HG02870 (cell line): ENCODE measurements around the gene NFILZ.

Experiments used
- ATAC-seq: cut with Tn5 transposase; IDR thresholded peaks from one replicate; pipeline ENCODE4 v1.9.1; 2021; ENCODE audit warnings: mild to moderate bottlenecking, moderate library complexity; ENCODE audit not compliant: unreplicated experiment

The NFILZ gene

DNA sequence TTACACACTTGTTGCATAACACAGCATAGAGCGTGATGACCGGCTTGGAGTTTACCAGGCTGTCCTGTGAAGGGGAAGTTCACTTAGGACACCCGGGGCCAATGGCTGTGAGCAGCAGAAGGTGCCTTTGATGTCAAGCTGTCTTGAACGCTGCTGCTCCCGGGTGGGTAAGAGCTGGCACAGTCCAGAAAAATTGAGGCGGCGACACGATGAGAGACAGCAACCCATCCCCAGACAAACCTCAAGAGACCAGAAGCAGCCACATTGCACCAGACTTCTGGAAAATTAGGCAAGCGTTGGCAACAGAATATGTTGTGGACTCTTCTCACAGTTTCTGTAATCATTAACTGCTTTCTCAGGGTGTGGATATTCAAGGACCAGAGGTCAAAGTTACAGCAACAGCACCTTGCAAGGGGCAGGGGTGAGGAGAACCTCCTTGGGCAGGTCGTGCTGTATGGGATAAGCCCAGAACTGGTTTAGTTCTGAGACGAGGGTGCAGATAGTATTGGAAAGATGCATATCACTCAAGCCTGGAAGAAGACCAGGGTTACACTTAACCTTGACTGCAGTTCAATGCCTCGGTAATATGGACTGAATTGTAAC lies 10.1 kb downstream of the NFILZ start:
- ATAC-seq: no peak

DNA sequence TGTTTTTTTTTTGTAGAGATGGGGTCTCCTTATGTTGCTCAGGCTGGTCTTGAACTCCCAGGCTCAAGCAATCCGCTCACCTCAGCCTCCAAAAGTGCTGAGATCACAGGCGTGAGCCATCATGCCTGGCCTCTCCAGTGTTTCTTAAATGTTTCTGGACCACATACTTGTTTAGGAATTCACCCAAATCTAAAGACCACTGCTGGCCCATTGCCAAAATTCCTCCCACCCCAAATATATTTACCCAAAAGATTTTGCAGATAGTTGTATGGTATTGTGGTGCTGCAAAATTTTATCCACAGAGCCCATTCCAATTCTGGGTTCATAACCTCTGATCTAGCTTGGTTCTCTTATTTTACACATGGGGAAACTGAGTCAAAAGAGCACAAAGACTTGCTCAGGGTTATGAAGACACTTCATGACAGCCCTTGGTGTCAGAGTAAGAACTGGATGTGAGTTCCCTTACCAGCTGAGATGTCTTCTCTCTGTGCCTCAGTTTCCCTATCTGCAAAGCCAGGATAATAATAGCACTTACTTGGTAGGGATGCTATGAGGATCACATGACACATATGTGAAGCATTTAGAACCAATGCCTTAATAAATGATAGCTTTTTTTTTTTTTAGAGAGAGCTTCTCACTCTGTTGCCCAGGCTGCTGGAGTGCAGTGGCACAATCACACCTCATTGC lies 10.9 kb downstream of the NFILZ start:
- ATAC-seq: no peak

DNA sequence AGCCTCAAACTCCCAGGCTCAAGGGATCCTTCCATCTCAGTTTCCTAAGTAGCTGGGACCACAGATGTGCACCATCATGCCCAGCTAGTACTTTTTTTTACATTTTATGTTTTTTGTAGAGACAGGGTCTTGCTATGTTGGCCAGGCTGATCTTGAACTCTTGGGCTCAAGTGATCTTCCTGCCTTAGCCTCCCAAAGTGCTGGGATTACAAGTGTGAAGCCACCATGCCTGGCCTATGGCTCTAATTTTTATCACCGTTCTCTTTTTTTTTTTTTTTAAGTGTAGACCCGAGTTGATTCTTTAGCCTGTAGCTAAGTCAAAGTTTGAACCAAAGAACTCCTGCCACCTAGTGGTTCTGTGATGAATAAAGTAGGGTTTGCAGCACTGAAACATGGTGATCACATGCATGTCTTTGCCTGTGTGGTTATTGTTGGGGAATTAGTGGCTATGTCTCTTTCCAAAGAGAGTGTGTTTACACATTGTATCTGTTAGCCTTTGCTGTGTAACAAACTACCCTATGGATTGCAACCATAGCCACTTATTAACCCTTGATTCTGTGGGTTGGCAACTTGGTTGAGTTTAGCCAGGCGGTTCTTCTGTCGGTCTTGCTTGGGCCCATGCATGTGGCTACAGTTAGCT lies 11.6 kb downstream of the NFILZ start:
- no peak for ATAC-seq

DNA sequence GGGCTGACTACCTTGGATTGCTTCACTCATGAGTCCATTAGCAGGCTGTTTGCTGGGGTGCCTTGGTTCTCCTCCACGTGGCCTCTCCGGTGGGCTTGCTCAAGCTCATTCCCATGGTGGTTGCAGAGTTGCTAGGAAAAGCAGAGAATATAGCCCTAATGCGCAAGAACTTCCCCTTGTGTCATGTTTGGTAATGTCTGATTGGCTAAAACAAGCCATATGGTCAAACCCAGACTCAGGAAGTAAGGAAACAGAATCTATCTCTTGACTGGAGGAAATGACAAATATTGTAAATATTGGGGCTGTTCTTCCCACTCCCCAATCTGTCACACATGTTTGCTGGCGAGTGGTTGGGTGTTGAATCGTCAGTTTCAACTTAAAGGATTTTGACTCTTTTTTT lies 12.1 kb downstream of the NFILZ start:
- no peak for ATAC-seq

DNA sequence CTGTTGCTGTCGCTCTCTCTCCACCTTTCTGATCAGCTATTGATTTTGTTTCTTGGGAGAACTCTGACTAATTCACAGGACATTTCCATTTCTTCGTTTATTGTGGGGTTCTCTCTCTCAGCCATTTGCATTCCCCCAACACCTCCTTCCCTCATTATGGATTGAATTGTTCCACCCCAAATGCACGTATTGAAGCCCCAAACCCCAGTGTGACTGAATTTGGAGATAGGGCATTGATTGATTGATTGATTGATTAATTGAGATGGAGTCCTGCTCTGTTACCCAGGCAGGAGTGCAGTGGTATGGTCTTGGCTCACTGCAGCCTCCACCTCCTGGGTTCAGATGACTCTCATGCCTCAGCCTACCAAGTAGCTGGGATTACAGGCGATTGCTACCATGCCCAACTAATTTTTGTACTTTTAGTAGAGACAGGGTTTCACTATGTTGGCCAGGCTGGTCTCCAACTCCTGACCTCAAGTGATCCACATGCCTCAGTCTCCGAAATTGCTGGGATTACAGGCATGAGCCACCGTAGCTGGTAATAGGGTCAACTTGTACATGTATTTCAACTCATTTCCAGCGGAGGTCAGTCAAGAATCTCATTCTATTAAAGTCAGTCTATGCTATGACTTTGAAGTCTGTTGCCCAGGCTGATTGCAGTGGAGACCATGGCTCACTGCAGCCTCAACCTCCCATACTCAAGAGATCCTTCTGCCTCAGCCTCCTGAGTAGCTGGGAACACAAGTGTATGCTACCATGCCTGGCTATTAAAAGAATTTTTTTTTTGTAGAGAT lies 13.6 kb downstream of the NFILZ start:
- ATAC-seq: no peak

DNA sequence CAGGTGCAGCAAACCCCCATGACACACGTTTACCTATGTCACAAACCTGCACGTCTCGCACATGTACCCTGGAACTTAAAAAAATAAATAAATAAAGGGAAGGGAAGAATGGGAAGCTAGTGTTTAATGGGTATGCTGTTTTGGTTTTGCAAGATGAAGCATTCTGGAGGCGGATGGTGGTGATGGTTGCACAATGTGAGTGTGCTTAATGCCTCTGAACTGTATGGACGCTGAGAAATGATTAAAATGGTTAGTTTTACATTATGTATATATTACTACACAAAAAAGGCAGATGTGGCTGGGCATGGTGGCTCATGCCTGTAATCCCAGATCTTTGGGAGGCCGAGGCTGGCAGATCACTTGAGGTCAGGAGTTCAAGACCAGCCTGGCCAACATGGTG lies 17.8 kb downstream of the NFILZ start:
- no peak for ATAC-seq

DNA sequence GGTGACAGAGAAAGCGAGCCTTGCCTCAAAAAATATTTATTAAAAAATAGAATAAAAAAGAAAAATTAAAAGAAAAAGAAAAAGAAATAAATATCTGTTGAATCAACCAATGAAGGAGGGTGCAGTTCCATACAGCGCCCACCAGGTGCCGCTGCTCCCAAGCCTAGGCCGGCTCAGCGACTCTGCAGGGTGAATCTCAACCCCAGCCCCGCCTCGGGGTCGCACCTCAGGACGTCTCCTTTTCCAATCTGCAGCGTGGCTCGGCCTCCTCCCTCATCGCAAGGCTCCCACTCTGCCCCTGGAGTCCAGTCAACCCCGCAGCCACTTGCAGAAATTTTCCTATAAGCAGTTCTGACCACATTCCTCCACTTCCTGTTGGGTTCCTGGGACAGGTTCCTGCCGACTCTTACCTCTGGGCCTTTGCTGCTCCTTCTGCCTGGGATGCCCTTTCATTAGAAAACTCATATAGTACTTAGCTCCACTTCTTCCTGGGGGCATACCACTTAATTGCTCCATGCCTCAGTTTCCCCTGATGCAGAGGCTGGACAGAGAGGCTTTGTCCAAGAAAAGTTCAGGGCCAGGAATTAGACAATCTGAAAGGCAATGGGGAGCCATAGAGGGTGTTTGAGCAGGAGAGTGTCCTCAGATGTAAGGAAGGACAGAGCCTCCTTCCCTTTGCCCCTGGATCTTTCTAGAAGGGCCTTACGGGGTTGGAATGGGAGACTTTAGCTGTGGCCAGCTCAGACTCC lies 24.3 kb downstream of the NFILZ start:
- no peak for ATAC-seq

DNA sequence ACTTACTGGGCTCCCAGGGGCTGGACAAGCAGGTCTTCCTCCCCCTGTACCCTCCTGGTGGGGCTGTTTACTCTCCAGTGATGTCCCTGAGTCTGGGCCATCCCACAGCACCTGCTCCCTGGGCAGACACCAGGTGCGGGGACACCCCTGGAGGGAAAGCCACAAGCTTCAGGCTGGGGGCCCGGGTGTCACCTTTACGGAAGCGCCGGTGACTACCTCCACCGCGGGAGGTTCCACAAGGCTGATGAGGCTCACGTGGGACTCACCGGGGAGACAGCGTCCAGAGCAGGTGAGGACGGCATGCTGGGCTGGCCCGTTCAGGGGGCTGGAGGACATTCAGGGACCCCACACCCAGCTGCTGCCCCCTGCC lies 24.9 kb downstream of the NFILZ start:
- ATAC-seq: no peak

DNA sequence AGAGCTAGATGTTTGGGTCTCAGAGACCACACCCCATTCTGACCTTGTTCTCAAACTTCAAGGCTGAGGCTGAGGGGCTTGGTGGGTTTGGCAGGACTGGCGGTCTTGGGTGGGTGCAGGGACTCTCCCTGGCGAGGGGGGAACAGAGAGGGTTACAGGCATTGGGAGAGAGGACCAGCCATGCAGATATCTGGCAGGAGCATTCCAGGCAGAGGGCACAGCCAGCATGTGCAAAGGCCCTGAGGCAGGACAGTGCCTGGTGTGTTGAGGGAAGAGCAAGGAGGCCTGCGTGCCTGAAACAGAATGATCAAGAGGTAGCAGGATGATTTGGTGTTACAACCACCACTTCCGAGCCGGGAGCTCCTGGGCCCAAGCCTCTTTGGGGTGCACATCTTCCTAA lies 27.4 kb downstream of the NFILZ start:
- ATAC-seq: no peak

DNA sequence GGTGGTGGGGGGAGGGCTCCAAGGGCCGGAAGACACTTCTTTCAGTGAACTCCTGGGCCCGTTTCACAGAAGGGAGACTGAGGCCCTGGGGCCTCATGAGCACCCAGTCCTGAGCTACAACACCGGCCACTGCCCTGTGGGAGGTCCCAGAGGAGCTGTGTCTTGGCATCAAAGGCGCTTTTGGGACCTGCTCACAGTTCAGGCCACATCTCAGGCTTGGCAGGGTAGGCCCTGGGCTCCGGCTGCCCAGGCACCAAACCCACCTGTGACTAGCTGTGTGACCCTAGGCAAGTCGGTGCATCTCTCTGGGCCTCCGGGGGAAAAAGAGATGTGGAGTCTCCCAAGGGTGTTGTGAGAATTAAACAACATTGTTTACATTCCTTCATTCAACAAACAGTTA lies 29.5 kb downstream of the NFILZ start:
- no peak for ATAC-seq

DNA sequence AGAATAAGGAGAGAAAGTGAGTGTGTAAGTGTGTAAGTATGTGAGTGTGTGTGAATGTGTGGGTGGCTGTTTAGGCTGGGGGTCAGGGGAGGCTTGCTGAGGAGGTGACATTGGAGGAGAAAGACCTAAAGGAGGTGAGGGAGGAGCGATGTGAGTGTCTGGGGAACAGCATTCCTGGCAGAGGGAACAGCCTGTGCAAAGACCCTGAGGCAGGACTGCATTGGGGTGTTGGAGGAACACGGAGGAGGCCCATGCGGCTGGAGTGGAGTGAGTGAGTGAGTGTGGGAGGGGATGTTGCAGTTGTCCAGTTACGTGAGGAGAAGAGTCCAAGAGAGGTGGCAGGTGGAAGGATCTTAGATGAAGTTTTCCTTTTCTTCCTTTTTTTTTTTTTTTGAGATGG lies 31.8 kb downstream of the NFILZ start:
- ATAC-seq: no peak

DNA sequence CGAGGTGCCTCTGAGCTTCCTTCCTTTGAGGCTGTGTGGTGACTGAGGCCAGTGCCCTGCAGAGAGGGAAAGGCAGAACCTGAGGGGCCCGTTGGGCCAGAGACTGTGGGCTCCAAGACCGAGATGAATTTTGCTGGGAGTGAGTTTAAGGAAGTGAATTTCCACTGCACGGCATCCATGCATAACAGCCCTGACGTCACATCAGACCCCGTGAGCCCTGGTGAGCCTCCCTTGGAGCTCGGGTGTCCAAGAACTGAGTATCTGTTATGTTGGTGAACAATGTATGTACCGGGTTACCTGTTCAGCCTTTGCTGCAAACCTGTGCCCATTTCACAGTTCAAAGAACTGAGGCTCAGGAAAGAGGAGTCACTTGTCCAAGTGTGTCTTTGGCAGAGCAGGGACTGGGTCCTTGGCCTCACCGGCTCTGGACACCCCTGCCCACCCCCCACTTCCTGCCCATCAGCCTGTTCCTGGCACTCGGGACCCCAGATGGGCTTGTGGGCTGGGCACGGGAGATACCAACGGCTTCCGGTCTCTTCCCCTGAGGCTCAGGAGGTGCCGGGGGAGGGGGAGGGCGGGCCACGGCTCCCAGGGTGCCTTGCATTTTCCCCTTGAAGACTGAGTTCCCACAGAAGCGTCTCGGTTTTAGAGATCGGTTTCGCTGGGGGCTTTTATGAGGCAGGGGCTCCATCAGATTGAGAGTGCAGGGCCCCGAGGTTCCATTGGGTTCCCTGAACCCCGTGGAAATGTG lies 33.7 kb downstream of the NFILZ start:
- no peak for ATAC-seq

DNA sequence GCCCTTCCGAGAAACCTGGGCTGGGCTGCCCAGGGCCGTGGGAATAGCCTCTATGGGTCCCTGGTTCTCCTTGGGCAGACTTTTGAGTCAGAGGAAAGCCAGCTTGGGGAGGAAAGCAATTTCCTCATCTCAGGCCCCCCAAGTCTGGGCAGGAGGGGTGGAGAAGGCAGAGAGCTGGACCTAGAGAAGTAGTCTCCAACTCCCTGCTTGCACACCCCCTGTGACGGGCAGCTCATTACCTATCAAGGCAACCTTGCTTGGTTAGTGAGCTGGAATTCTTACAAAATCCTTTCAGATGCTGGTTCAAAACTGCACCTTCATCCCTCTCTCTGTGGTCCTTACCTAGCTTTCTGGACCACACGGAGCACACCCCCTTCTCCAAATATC lies 34.2 kb downstream of the NFILZ start:
- ATAC-seq: no peak

DNA sequence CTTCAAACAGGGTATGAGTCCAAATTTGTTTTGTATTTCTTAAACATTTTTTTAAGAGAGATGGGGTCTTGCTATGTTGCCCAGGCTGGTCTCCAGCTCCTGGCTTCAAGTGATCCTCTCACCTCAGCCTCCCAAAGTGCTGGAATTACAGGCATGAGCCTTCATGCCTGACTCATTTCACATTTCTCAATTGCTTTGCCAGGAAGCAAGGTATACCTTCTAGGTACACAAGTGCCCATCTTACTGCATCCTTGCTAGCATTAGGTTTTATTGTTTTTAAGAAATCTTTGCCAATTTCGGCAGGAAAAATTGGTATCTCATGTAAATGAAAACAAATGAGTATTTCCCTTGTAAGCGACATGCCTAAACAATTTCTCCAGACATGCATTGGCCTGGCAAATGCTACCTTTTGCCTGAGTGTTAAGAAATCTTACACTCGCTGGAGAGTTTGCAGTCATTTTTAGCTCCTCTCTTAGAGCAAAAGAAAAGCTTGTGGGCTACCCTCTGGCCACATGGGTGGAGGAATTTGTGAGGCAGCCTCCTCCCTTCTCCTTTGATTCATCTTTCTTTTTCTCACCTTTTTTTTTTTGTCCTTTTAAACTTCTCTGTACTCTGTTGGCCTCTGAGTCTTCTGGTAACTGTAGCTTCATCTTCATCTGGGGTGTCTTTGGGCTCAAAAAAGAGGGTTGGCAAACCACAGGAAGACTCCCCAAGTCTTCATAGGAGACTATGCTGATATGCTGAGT lies 35.2 kb downstream of the NFILZ start:
- no peak for ATAC-seq

DNA sequence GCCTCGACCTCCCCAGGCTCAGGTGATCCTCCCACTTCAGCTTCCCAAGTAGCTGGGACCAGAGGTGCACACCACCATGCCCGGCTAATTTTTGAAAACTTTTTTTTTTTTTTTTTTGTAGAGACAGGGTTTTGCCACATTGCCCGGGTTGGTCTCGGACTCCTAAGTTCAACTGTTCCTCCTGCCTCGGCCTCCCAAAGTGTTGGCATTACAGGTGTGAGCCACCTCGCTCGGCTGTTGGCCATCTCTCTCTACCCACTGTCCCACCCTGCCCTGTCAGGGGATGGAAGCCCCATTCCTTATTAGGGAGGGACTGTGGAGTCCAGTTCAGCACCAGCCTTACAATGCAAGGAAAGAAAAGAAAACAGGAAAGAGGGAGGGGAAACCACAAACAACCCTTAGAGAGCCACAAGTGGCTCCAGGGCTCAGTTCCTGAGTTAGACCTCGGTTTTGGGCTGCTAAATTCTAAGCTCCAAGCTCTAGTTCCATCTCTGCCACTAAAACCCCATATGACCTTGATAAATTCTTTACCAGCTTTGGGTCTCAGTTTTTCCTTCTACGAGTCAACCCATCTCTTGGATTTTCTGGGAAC lies 36.5 kb downstream of the NFILZ start:
- ATAC-seq: no peak

DNA sequence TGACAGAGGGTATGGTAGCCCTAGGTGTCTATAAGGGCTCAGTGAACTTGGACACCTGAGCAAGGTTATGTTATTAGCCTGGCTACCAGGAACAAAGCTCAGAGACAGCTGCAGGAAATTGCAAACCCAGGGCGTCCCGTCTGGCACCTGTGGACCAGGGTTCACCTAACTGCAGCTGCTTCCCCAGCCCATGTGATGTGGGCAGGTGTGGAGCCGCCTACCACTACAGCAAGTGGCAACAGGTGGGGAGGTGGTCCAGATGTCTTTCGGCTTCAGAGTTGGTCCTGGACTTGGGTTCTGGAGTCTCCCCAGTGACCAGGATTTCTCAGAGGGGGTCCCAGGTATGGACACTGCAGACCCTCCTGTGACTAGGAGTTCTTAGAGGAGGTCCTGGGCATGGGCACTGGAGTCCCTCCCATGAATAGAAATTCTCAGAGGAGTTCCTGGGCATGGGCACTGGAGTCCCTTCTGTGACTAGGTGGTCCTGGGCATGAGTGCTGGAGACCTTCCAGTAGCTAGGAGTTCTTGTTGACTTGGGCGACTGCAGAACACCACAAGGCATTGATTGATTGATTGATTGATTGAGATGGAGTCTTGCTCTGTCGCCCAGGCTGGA lies 43.0 kb downstream of the NFILZ start:
- ATAC-seq: no peak

DNA sequence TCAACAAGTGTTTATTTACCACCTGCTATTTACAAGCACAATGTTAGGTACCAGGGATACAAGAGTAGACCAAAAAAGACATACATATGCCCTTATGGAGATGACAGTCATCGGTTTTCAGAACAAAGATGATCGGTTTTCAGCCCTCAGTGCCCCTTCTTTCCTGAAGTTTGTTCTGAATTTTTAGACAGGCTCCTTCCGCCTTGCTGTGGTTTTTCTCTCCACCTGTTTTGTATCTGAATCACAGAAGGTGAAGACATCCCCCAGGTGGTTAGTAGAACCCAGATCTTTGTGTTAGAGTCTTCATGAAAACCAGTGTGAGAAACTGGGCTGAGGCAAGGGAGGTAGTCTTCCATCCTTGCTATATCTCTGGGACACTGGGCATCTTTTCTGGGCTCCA lies 44.6 kb downstream of the NFILZ start:
- ATAC-seq: no peak

DNA sequence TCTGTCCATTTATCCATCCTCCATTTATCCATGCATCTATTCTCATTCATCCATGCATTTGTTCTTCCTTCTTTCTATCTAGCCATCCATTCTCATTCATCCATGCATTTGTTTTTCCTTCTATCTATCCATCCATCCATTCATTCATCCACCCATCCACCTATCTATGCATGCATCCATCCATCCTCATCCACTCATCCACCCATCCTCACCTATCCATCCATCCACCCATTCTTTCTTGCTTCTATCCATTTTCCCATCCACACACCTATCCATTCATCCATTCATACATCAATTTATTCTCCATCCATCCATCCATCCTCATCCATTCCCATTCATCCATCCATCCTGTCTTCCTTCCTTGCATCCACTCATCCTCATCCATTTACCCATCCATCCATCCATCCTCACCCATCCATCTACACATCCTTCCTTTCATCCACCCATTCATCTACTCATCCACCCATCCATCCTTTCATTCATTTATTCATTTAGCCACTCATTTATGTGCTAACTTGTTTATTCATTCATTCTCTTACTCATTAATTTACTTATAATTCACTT lies 47.9 kb downstream of the NFILZ start:
- ATAC-seq: no peak
